GM12892 (cell line): ENCODE data around the gene FLNB.

Source experiments
- DNase-seq: peaks from one replicate; pipeline ENCODE4 v3.0.0; 2011; ENCODE audit not compliant: insufficient read length
- FAIRE-seq: peaks from 2 replicates; lab custom pipeline; 2011; peaks lifted over from hg19 to GRCh38; lab: Jason Lieb, UNC
- POLR2A ChIP-seq: IDR thresholded peaks from 2 replicates; pipeline ENCODE4 v1.6.1; 2011; ENCODE audit warnings: low read depth, low read length, control low read depth
- POLR2AphosphoS5 ChIP-seq: IDR thresholded peaks from 2 replicates; pipeline ENCODE4 v1.6.1; 2011; ENCODE audit warnings: low read depth, low read length, control low read depth
- TAF1 ChIP-seq: IDR thresholded peaks from 2 replicates; pipeline ENCODE4 v1.6.1; 2011; ENCODE audit warnings: low read depth, mild to moderate bottlenecking, control low read depth, low read length, borderline replicate concordance

The FLNB gene

GRCh38 chr3:58135712-58136543 is 127.7 kb downstream of the FLNB start:
- DNase-seq (no peak), FAIRE-seq (no peak)
- TF ChIP-seq POLR2A: no peak
- no peak for TF ChIP-seq TAF1
- no peak for TF ChIP-seq POLR2AphosphoS5

- no peak for TF ChIP-seq POLR2A
- no peak for TF ChIP-seq POLR2AphosphoS5
- TF ChIP-seq TAF1: no peak
- FAIRE-seq (no peak), DNase-seq (no peak)
Observed at GRCh38 chr3:58137306-58137705, 129.1 kb downstream of the FLNB start.

GRCh38 chr3:58141766-58142345 is 133.6 kb downstream of the FLNB start:
- no peak for FAIRE-seq
- TF ChIP-seq POLR2AphosphoS5 (no peak), POLR2A (no peak), TAF1 (no peak)
- no peak for DNase-seq

GRCh38 chr3:58143417-58144055 is 135.3 kb downstream of the FLNB start:
- DNase-seq (no peak), FAIRE-seq (no peak)
- TF ChIP-seq TAF1 (no peak), POLR2A (no peak), POLR2AphosphoS5 (no peak)

- no peak for TF ChIP-seq POLR2AphosphoS5
- no peak for TF ChIP-seq TAF1
- no peak for TF ChIP-seq POLR2A
- FAIRE-seq (no peak), DNase-seq (no peak)
Observed at GRCh38 chr3:58144478-58145325, 136.5 kb downstream of the FLNB start.

GRCh38 chr3:58148049-58148448 is 139.8 kb downstream of the FLNB start:
- DNase-seq: no peak
- FAIRE-seq: no peak
- TF ChIP-seq TAF1: no peak
- TF ChIP-seq POLR2A: no peak
- TF ChIP-seq POLR2AphosphoS5: no peak

- DNase-seq: no peak
- FAIRE-seq: no peak
- TF ChIP-seq POLR2AphosphoS5: no peak
- no peak for TF ChIP-seq POLR2A
- TF ChIP-seq TAF1: no peak
Observed at GRCh38 chr3:58150130-58150809, 142.0 kb downstream of the FLNB start.

- no peak for FAIRE-seq
- no peak for DNase-seq
- no peak for TF ChIP-seq TAF1
- TF ChIP-seq POLR2A: no peak
- no peak for TF ChIP-seq POLR2AphosphoS5
Observed at GRCh38 chr3:58150810-58151199, 142.6 kb downstream of the FLNB start.

- FAIRE-seq: no peak
- DNase-seq: no peak
- TF ChIP-seq POLR2AphosphoS5: no peak
- TF ChIP-seq POLR2A: no peak
- TF ChIP-seq TAF1: no peak
Observed at GRCh38 chr3:58151637-58152036, 143.4 kb downstream of the FLNB start.

- DNase-seq (no peak), FAIRE-seq (no peak)
- no peak for TF ChIP-seq TAF1
- TF ChIP-seq POLR2A: no peak
- no peak for TF ChIP-seq POLR2AphosphoS5
Observed at GRCh38 chr3:58152225-58153015, 144.2 kb downstream of the FLNB start.
